Neural cell (in vitro differentiated cells): Measurements from ENCODE around the gene ADAMTS4. TPM values are rescaled to one million over a fixed set of nuclear protein-coding genes. Genes with fewer than 3 reads are reported as not detected.

ENCODE experiments used
- H2AFZ ChIP-seq: fragments of 200-600, 300-800 bp; sonication (generic), shearing (Covaris generic); 2 replicates; pipeline ENCODE4 v1.6.0; 2014; ENCODE audit warnings: low read depth, mild to moderate bottlenecking, antibody characterized with exemption, low read length, moderate library complexity
- H3F3A ChIP-seq: fragments of 200-600 bp; shearing (Covaris generic); 2 replicates; pipeline ENCODE4 v1.6.1; 2016; ENCODE audit warnings: mild to moderate bottlenecking, moderate library complexity, mixed read lengths, antibody characterized with exemption, low read length; ENCODE audit not compliant: insufficient read depth, poor library complexity, severe bottlenecking
- H3K27ac ChIP-seq: fragments of 200-600, 300-800 bp; sonication (generic), shearing (Covaris generic); 2 replicates; pipeline ENCODE4 v1.5.1; 2014; ENCODE audit warnings: mild to moderate bottlenecking, low read length, moderate library complexity
- H3K27me3 ChIP-seq: fragments of 300-800, 200-600 bp; sonication (generic), shearing (Covaris generic); 2 replicates; pipeline ENCODE4 v1.6.0; 2014; ENCODE audit warnings: mild to moderate bottlenecking, low read depth, low read length, moderate library complexity; ENCODE audit not compliant: insufficient read depth
- H3K36me3 ChIP-seq: fragments of 300-800, 200-600 bp; sonication (generic), shearing (Covaris generic); 2 replicates; pipeline ENCODE4 v1.5.1; 2014; ENCODE audit warnings: mild to moderate bottlenecking, antibody characterized with exemption, low read length, moderate library complexity; ENCODE audit not compliant: insufficient read depth
- H3K4me2 ChIP-seq: fragments of 300-800, 200-600 bp; sonication (generic), shearing (Covaris generic); 2 replicates; pipeline ENCODE4 v1.6.0; 2014; ENCODE audit warnings: mild to moderate bottlenecking, low read length
- H3K4me3 ChIP-seq: fragments of 300-800, 200-600 bp; sonication (generic), shearing (Covaris generic); 2 replicates; pipeline ENCODE4 v1.5.1; 2014; ENCODE audit warnings: mild to moderate bottlenecking, low read length, moderate library complexity
- H3K79me2 ChIP-seq: fragments of 200-600 bp; shearing (Covaris generic); replicated peaks from 2 replicates; pipeline ENCODE4 v1.6.0; 2014; ENCODE audit warnings: mild to moderate bottlenecking, low read length, moderate library complexity; ENCODE audit not compliant: insufficient read depth
- H3K9ac ChIP-seq: fragments of 300-800, 200-600 bp; sonication (generic), shearing (Covaris generic); 2 replicates; pipeline ENCODE4 v1.6.1; 2016; ENCODE audit warnings: mild to moderate bottlenecking, low read length, mixed read lengths
- H3K9me2 ChIP-seq: fragments of 200-600 bp; shearing (Covaris generic); 2 replicates; pipeline ENCODE4 v1.6.1; 2016; ENCODE audit warnings: mild to moderate bottlenecking, low read length, mixed read lengths; ENCODE audit not compliant: insufficient read depth
- H3K9me3 ChIP-seq: fragments of 200-600, 300-800 bp; sonication (generic), shearing (Covaris generic); 2 replicates; pipeline ENCODE4 v1.6.1; 2016; ENCODE audit warnings: mild to moderate bottlenecking, mixed run types, low read length, moderate library complexity, mixed read lengths
- H4K20me1 ChIP-seq: fragments of 200-600 bp; shearing (Covaris generic); 2 replicates; pipeline ENCODE4 v1.6.1; 2016; ENCODE audit warnings: mild to moderate bottlenecking, mixed run types; ENCODE audit not compliant: insufficient read depth
- EP300 ChIP-seq: fragments of 450-650 bp; conservative IDR thresholded peaks from 2 replicates; pipeline ENCODE4 v1.6.1; 2014; ENCODE audit warnings: antibody characterized with exemption, mild to moderate bottlenecking, moderate library complexity; ENCODE audit not compliant: poor library complexity, severe bottlenecking
- EZH2 ChIP-seq: fragments of 200-600, 300-800 bp; shearing (Covaris generic), sonication (generic); IDR thresholded peaks from 2 replicates; pipeline ENCODE4 v1.6.1; 2014; ENCODE audit warnings: antibody characterized with exemption, low read length, borderline replicate concordance, mild to moderate bottlenecking; ENCODE audit not compliant: insufficient read depth, poor library complexity, severe bottlenecking
- MXI1 ChIP-seq: fragments of 450-650 bp; conservative IDR thresholded peaks from 2 replicates; pipeline ENCODE4 v1.6.1; 2014; ENCODE audit warnings: antibody characterized with exemption, mild to moderate bottlenecking; ENCODE audit not compliant: poor library complexity, severe bottlenecking
- POLR2AphosphoS5 ChIP-seq: IDR thresholded peaks from 2 replicates; pipeline ENCODE4 v1.6.1; 2012
- RAD21 ChIP-seq: fragments of 450-650 bp; conservative IDR thresholded peaks from 2 replicates; pipeline ENCODE4 v1.6.1; 2014; ENCODE audit warnings: antibody characterized with exemption, mild to moderate bottlenecking, moderate library complexity
- SMC3 ChIP-seq: fragments of 450-650 bp; conservative IDR thresholded peaks from 2 replicates; pipeline ENCODE4 v1.6.1; 2014; ENCODE audit warnings: antibody characterized with exemption, mild to moderate bottlenecking, moderate library complexity; ENCODE audit not compliant: poor library complexity
- TAF1 ChIP-seq: IDR thresholded peaks from 2 replicates; pipeline ENCODE4 v1.6.1; 2012; ENCODE audit warnings: low read depth
- polyA plus RNA-seq: library from polyadenylated mRNA; depleted of rRNA; stranded (reverse); fragments of >200 nt; gene quantifications from 2 replicates; pipeline ENCODE4 v1.2.3, GENCODE V29; 2014
- TF ChIP-seq, protein P1 (sequence below): fragments of 450-650 bp; IDR thresholded peaks from 2 replicates; pipeline ENCODE4 v1.5.1; 2014; ENCODE audit warnings: antibody characterized with exemption, mild to moderate bottlenecking, moderate library complexity; ENCODE audit not compliant: poor library complexity, severe bottlenecking
- TF ChIP-seq, protein P2 (sequence below): IDR thresholded peaks from 2 replicates; pipeline ENCODE4 v1.6.1; 2012; ENCODE audit warnings: borderline replicate concordance

ADAMTS4 gene
- polyA plus RNA-seq, 1 donor from 2014 or later, result 0.04 TPM

DNA sequence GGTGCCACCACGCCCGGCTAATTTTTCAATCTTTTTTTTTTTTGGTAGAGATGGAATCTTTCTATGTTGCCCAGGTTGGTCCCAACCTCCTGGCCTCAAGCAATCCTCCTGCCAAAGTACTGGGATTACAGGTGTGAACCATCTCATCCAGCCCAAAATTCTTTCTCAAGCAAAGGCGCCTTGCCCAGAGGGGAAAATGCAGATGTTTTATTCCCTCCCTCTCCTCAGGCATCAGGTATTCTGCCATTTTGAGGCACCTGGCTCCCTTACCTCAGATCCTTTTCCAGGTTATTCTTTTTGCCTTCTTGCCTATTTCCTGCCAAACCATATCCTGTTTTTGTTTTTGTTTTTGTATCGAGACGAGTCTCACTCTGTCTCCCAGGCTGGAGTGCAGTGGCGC, 10.5 kb downstream of the ADAMTS4 start:
- H3K9ac ChIP-seq, result no peak overlapping the region
- no peaks in the 10 kb centered on the region for H3K36me3 ChIP-seq
- no peaks in the 10 kb centered on the region for H3F3A ChIP-seq
- TF ChIP-seq EP300 (no peak), POLR2AphosphoS5 (no peak), SMC3 (no peak), RAD21 (no peak), TAF1 (no peak), EZH2 (no peak), MXI1 (no peak)
- TF ChIP-seq, protein P1, sequence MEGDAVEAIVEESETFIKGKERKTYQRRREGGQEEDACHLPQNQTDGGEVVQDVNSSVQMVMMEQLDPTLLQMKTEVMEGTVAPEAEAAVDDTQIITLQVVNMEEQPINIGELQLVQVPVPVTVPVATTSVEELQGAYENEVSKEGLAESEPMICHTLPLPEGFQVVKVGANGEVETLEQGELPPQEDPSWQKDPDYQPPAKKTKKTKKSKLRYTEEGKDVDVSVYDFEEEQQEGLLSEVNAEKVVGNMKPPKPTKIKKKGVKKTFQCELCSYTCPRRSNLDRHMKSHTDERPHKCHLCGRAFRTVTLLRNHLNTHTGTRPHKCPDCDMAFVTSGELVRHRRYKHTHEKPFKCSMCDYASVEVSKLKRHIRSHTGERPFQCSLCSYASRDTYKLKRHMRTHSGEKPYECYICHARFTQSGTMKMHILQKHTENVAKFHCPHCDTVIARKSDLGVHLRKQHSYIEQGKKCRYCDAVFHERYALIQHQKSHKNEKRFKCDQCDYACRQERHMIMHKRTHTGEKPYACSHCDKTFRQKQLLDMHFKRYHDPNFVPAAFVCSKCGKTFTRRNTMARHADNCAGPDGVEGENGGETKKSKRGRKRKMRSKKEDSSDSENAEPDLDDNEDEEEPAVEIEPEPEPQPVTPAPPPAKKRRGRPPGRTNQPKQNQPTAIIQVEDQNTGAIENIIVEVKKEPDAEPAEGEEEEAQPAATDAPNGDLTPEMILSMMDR, result no peak
- TF ChIP-seq, protein P2, sequence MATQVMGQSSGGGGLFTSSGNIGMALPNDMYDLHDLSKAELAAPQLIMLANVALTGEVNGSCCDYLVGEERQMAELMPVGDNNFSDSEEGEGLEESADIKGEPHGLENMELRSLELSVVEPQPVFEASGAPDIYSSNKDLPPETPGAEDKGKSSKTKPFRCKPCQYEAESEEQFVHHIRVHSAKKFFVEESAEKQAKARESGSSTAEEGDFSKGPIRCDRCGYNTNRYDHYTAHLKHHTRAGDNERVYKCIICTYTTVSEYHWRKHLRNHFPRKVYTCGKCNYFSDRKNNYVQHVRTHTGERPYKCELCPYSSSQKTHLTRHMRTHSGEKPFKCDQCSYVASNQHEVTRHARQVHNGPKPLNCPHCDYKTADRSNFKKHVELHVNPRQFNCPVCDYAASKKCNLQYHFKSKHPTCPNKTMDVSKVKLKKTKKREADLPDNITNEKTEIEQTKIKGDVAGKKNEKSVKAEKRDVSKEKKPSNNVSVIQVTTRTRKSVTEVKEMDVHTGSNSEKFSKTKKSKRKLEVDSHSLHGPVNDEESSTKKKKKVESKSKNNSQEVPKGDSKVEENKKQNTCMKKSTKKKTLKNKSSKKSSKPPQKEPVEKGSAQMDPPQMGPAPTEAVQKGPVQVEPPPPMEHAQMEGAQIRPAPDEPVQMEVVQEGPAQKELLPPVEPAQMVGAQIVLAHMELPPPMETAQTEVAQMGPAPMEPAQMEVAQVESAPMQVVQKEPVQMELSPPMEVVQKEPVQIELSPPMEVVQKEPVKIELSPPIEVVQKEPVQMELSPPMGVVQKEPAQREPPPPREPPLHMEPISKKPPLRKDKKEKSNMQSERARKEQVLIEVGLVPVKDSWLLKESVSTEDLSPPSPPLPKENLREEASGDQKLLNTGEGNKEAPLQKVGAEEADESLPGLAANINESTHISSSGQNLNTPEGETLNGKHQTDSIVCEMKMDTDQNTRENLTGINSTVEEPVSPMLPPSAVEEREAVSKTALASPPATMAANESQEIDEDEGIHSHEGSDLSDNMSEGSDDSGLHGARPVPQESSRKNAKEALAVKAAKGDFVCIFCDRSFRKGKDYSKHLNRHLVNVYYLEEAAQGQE, result no peak
- no peak overlapping the region for H3K4me3 ChIP-seq
- H2AFZ ChIP-seq, result no peak overlapping the region
- no peaks in the 10 kb centered on the region for H3K27me3 ChIP-seq
- no peaks in the 10 kb centered on the region for H3K79me2 ChIP-seq
- H3K9me2 ChIP-seq, result no peaks in the 10 kb centered on the region
- H3K27ac ChIP-seq, result no peak overlapping the region
- no peaks in the 10 kb centered on the region for H4K20me1 ChIP-seq
- H3K4me2 ChIP-seq, result no peak overlapping the region
- H3K9me3 ChIP-seq, result no peaks in the 10 kb centered on the region

DNA sequence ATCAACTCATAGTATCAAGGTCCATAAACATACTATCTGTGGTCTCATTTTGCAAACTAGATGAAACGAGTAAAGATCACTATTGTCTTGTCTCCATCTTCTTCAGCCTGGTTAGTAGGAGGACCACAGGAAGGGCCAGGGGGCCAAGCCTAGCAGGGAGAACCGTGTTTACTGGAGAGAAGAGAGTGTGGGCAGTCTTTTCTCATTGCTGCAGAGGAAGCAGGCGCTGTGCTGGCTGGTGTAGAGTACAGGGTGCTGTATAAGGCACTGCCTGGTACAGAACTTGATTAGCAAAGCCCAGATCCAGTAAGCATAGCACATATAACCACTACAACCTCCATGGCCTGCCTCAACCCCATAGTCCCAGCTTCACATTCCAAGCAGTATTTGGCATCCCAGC, 11.5 kb downstream of the ADAMTS4 start:
- H4K20me1 ChIP-seq, result no peaks in the 10 kb centered on the region
- H3K36me3 ChIP-seq, result no peaks in the 10 kb centered on the region
- H3K4me2 ChIP-seq, result no peak overlapping the region
- H3K9me3 ChIP-seq, result no peaks in the 10 kb centered on the region
- H3K4me3 ChIP-seq, result no peak overlapping the region
- H2AFZ ChIP-seq, result no peak overlapping the region
- H3F3A ChIP-seq, result no peaks in the 10 kb centered on the region
- no peaks in the 10 kb centered on the region for H3K27me3 ChIP-seq
- no peaks in the 10 kb centered on the region for H3K79me2 ChIP-seq
- H3K9ac ChIP-seq, result no peak overlapping the region
- TF ChIP-seq, protein P2, result no peak
- TF ChIP-seq RAD21, result no peak
- no peaks in the 10 kb centered on the region for H3K9me2 ChIP-seq
- no peak overlapping the region for H3K27ac ChIP-seq
